ENCODE data around the gene SPHK2. TPM values are rescaled to one million over a fixed set of nuclear protein-coding genes. Genes with fewer than 3 reads are reported as not detected.

The SPHK2 gene
- polyA plus RNA-seq, 3 donors = 8.5 to 9.4 (median 9.1) TPM

GRCh38 chr19:48648134-48648533, 28.8 kb downstream of the SPHK2 start:
- Histone ChIP-seq H4K20me1 (ENCODE audit: insufficient read depth, low read length) (no peaks in the 10 kb centered on the region), H3K27me3 (ENCODE audit: control insufficient read depth in 2 of 2, insufficient read depth in 2 of 2, low read length in 2 of 2) (peaks cover 0 to 10% of the 10 kb centered on the region in 2 donors), H3K36me3 (replicated peaks in 1 of 2; ENCODE audit: control insufficient read depth in 1 of 2, insufficient read depth in 2 of 2, low read length in 2 of 2) (no peaks in the 10 kb centered on the region), H3K79me2 (ENCODE audit: insufficient read depth, low read length) (no peaks in the 10 kb centered on the region), H3K9me3 (replicated peaks in 1 of 2; ENCODE audit: control insufficient read depth in 1 of 2, insufficient read depth in 1 of 2, low read length in 2 of 2) (no peaks in the 10 kb centered on the region), H3K4me2 (replicated peaks; ENCODE audit: extremely low read depth, low read length, poor library complexity, severe bottlenecking) (no peak overlapping the region), H3K4me1 (ENCODE audit: control insufficient read depth in 1 of 2, insufficient read depth in 2 of 2, low read length in 2 of 2) (peaks cover 35 to 50% of the 10 kb centered on the region in 2 donors), H3K9ac (ENCODE audit: insufficient read depth, low read length, poor library complexity, severe bottlenecking) (no peak overlapping the region), H2AFZ (ENCODE audit: insufficient read depth, low read depth, low read length, poor library complexity, severe bottlenecking) (no peak overlapping the region), H3K27ac (ENCODE audit: low read depth in 1 of 2, low read length in 2 of 2) (no peak overlapping the region), H3K4me3 (replicated peaks in 1 of 3; ENCODE audit: low read depth in 2 of 3, low read length in 3 of 3) (no peak overlapping the region)
- intact Hi-C loops (cut with micrococcal nuclease) = loop anchor here (5.0 to 10.0 kb wide), 5 partner anchors 67 to 189 kb away; partner anchors contain the start of genes HSD17B14 (in 2 of the 2) and MAMSTR (in 1 of the 2)
- no peak for TF ChIP-seq CTCF (IDR thresholded peaks at IDR 0.05)
- WGBS (ENCODE audit: insufficient coverage) = no CpG with 5 or more reads among the region's 2 CpGs
- peaks cover 55% of the 10 kb centered on the region for H3K4me1 Mint-ChIP-seq
- H3K27me3 Mint-ChIP-seq (ENCODE audit: low read depth in 3 of 3) = peaks cover 10 to 28% (median 22%) of the 10 kb centered on the region in 3 donors
- peaks cover 0 to 3% (median 0%) of the 10 kb centered on the region in 7 donors for H3K9me3 Mint-ChIP-seq
- H3K27ac Mint-ChIP-seq = peak overlapping the region; percentile 1 to 92 (median 73)
- peaks cover 0 to 3% of the 10 kb centered on the region in 2 donors for H3K36me3 Mint-ChIP-seq
- no peak for DNase-seq
- peak overlapping the region in 1 of 2 donors; percentile 43 for H3K4me3 Mint-ChIP-seq

- Histone ChIP-seq H3K79me2 (ENCODE audit: insufficient read depth, low read length) (no peaks in the 10 kb centered on the region), H3K27me3 (ENCODE audit: control insufficient read depth in 2 of 2, insufficient read depth in 2 of 2, low read length in 2 of 2) (no peaks in the 10 kb centered on the region), H3K9me3 (replicated peaks in 1 of 2; ENCODE audit: control insufficient read depth in 1 of 2, insufficient read depth in 1 of 2, low read length in 2 of 2) (no peaks in the 10 kb centered on the region), H3K9ac (ENCODE audit: insufficient read depth, low read length, poor library complexity, severe bottlenecking) (no peak overlapping the region), H3K4me3 (replicated peaks in 1 of 3; ENCODE audit: low read depth in 2 of 3, low read length in 3 of 3) (no peak overlapping the region), H3K4me2 (replicated peaks; ENCODE audit: extremely low read depth, low read length, poor library complexity, severe bottlenecking) (no peak overlapping the region), H3K27ac (ENCODE audit: low read depth in 1 of 2, low read length in 2 of 2) (no peak overlapping the region), H3K36me3 (replicated peaks in 1 of 2; ENCODE audit: control insufficient read depth in 1 of 2, insufficient read depth in 2 of 2, low read length in 2 of 2) (no peaks in the 10 kb centered on the region), H3K4me1 (ENCODE audit: control insufficient read depth in 1 of 2, insufficient read depth in 2 of 2, low read length in 2 of 2) (peaks cover 22 to 33% of the 10 kb centered on the region in 2 donors), H2AFZ (ENCODE audit: insufficient read depth, low read depth, low read length, poor library complexity, severe bottlenecking) (no peak overlapping the region), H4K20me1 (ENCODE audit: insufficient read depth, low read length) (no peaks in the 10 kb centered on the region)
- peaks cover 5 to 18% (median 9%) of the 10 kb centered on the region in 3 donors for H3K27me3 Mint-ChIP-seq (ENCODE audit: low read depth in 3 of 3)
- intact Hi-C loops (cut with micrococcal nuclease) = no loop called here
- peaks cover 0 to 3% (median 0%) of the 10 kb centered on the region in 7 donors for H3K9me3 Mint-ChIP-seq
- peak overlapping the region in 2 of 7 donors; percentile 20 to 31 for H3K27ac Mint-ChIP-seq
- peaks cover 37% of the 10 kb centered on the region for H3K4me1 Mint-ChIP-seq
- H3K36me3 Mint-ChIP-seq = peaks cover 0 to 3% of the 10 kb centered on the region in 2 donors
- TF ChIP-seq CTCF (IDR thresholded peaks at IDR 0.05) = no peak
- no peak for DNase-seq
- H3K4me3 Mint-ChIP-seq = no peak overlapping the region
- 98% methylated on average over 6 of the region's 12 CpGs for WGBS (ENCODE audit: insufficient coverage)
Measured at GRCh38 chr19:48650974-48651682, 31.8 kb downstream of the SPHK2 start.
